Upper lobe of left lung (tissue), 4 donors: ENCODE results near the gene PTPRK.

Experiments used
- EP300 ChIP-seq, 4 donors: sonication (generic); formaldehyde crosslinking; IDR thresholded peaks; one replicate each; pipeline ENCODE4 v1.5.1; 2017; ENCODE audit warnings: antibody characterized with exemption in 4 of 4, control low read depth in 2 of 4
- POLR2A ChIP-seq, 4 donors: fragments of 450-650 bp; IDR thresholded peaks; one replicate each; pipeline ENCODE4 v1.5.1; 2016 to 2017; ENCODE audit warnings: antibody characterized with exemption in 4 of 4, mild to moderate bottlenecking in 2 of 4
- POLR2AphosphoS5 ChIP-seq, 2 donors: sonication (generic); formaldehyde crosslinking; IDR thresholded peaks; one replicate each; pipeline ENCODE4 v1.5.1; 2017; ENCODE audit warnings: antibody characterized with exemption in 2 of 2
- TF ChIP-seq, protein P1 (sequence below), 6 experiments: fragments of 450-650 bp in 4 of 6; fragments of 200-600 bp in 2 of 6; sonication (generic) in 2 of 6; IDR thresholded peaks; one replicate each; pipeline ENCODE4 v1.5.1; 2016 to 2019; ENCODE audit warnings: antibody characterized with exemption in 6 of 6

DNA sequence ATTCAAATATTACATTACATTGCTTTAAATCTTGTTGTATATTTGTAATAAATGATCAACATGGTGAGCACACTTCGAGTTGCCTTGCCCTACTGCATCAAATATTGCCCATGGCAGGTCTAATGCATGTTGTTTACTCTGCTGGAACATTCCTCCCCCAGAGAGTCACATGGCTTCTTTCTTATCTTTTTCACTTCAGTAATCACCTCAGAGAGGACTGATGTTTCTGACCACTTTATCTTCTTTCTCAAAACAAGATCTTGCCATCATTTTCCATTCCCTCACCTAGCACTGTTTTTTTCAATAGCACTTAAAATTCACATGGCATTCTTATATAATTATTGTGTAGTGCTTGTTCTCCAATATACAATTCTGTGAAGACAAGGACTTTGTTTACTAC is 376.1 kb downstream of the PTPRK start:
- TF ChIP-seq, protein P1, sequence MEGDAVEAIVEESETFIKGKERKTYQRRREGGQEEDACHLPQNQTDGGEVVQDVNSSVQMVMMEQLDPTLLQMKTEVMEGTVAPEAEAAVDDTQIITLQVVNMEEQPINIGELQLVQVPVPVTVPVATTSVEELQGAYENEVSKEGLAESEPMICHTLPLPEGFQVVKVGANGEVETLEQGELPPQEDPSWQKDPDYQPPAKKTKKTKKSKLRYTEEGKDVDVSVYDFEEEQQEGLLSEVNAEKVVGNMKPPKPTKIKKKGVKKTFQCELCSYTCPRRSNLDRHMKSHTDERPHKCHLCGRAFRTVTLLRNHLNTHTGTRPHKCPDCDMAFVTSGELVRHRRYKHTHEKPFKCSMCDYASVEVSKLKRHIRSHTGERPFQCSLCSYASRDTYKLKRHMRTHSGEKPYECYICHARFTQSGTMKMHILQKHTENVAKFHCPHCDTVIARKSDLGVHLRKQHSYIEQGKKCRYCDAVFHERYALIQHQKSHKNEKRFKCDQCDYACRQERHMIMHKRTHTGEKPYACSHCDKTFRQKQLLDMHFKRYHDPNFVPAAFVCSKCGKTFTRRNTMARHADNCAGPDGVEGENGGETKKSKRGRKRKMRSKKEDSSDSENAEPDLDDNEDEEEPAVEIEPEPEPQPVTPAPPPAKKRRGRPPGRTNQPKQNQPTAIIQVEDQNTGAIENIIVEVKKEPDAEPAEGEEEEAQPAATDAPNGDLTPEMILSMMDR (IDR thresholded peaks at IDR 0.05): no peak
- TF ChIP-seq EP300 (IDR thresholded peaks at IDR 0.05) (no peak), POLR2AphosphoS5 (IDR thresholded peaks at IDR 0.05) (no peak), POLR2A (IDR thresholded peaks at IDR 0.05) (no peak)
